ENCODE measurements around the gene PRRC2B. TPM values are rescaled to one million over a fixed set of nuclear protein-coding genes. Genes with fewer than 3 reads are reported as not detected.

Gene PRRC2B
- total RNA-seq, 1 donor from 2014 or later = 235 TPM

- no peak for DNase-seq (ENCODE audit: low spot score)
- H3K36me3 Mint-ChIP-seq (ENCODE audit: low read depth) = peaks cover 47% of the 10 kb centered on the region
- H3K27ac Mint-ChIP-seq (ENCODE audit: unreplicated experiment) = peak overlapping the region; percentile 59
- TF ChIP-seq, protein P1, sequence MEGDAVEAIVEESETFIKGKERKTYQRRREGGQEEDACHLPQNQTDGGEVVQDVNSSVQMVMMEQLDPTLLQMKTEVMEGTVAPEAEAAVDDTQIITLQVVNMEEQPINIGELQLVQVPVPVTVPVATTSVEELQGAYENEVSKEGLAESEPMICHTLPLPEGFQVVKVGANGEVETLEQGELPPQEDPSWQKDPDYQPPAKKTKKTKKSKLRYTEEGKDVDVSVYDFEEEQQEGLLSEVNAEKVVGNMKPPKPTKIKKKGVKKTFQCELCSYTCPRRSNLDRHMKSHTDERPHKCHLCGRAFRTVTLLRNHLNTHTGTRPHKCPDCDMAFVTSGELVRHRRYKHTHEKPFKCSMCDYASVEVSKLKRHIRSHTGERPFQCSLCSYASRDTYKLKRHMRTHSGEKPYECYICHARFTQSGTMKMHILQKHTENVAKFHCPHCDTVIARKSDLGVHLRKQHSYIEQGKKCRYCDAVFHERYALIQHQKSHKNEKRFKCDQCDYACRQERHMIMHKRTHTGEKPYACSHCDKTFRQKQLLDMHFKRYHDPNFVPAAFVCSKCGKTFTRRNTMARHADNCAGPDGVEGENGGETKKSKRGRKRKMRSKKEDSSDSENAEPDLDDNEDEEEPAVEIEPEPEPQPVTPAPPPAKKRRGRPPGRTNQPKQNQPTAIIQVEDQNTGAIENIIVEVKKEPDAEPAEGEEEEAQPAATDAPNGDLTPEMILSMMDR (IDR thresholded peaks at IDR 0.05) = no peak
- H3K4me3 Mint-ChIP-seq (ENCODE audit: unreplicated experiment) = no peak overlapping the region
- H3K27me3 Mint-ChIP-seq (ENCODE audit: low read depth) = no peaks in the 10 kb centered on the region
- no peaks in the 10 kb centered on the region for H3K4me1 Mint-ChIP-seq (ENCODE audit: low read depth)
- no peaks in the 10 kb centered on the region for H3K9me3 Mint-ChIP-seq (ENCODE audit: low read depth)
Observed at GRCh38 chr9:131457746-131458145, 63.9 kb downstream of the PRRC2B start.

DNA sequence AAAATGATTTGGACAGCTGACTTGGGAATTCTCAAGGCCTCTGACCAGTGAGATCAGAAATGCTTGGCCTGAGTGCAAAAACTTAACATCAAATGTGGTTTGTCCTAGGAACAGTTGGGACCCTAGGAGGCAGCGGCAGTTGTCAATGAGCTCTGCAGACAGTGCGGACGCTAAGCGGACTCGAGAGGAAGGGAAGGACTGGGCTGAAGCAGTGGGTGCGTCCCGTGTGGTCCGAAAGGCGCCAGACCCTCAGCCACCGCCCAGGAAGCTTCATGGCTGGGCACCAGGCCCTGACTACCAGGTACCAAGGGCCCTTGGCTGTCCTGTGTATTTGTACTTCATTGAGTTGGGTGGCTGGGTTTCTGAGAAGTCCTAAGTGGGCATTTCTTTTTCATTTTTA lies 65.2 kb downstream of the PRRC2B start:
- Mint-ChIP-seq H3K4me3 (ENCODE audit: unreplicated experiment) (no peak overlapping the region), H3K36me3 (ENCODE audit: low read depth) (peaks cover 43% of the 10 kb centered on the region), H3K27ac (ENCODE audit: unreplicated experiment) (no peak overlapping the region), H3K27me3 (ENCODE audit: low read depth) (no peaks in the 10 kb centered on the region), H3K9me3 (ENCODE audit: low read depth) (no peaks in the 10 kb centered on the region), H3K4me1 (ENCODE audit: low read depth) (no peaks in the 10 kb centered on the region)
- DNase-seq (ENCODE audit: low spot score) = peak; percentile 44
- TF ChIP-seq, protein P1 (IDR thresholded peaks at IDR 0.05) = no peak

GRCh38 chr9:131461166-131461565 lies 67.3 kb downstream of the PRRC2B start:
- Mint-ChIP-seq H3K4me1 (ENCODE audit: low read depth) (no peaks in the 10 kb centered on the region), H3K9me3 (ENCODE audit: low read depth) (no peaks in the 10 kb centered on the region), H3K27me3 (ENCODE audit: low read depth) (no peaks in the 10 kb centered on the region), H3K36me3 (ENCODE audit: low read depth) (peaks cover 50% of the 10 kb centered on the region), H3K4me3 (ENCODE audit: unreplicated experiment) (no peak overlapping the region), H3K27ac (ENCODE audit: unreplicated experiment) (no peak overlapping the region)
- peak; percentile 60 for DNase-seq (ENCODE audit: low spot score)
- TF ChIP-seq, protein P1 (IDR thresholded peaks at IDR 0.05) = no peak

- DNase-seq (ENCODE audit: low spot score) = peak; percentile 66
- H3K27me3 Mint-ChIP-seq (ENCODE audit: low read depth) = no peaks in the 10 kb centered on the region
- H3K27ac Mint-ChIP-seq (ENCODE audit: unreplicated experiment) = no peak overlapping the region
- TF ChIP-seq, protein P1 (IDR thresholded peaks at IDR 0.05) = no peak
- H3K4me1 Mint-ChIP-seq (ENCODE audit: low read depth) = peaks cover 2% of the 10 kb centered on the region
- no peak overlapping the region for H3K4me3 Mint-ChIP-seq (ENCODE audit: unreplicated experiment)
- peaks cover 46% of the 10 kb centered on the region for H3K36me3 Mint-ChIP-seq (ENCODE audit: low read depth)
- no peaks in the 10 kb centered on the region for H3K9me3 Mint-ChIP-seq (ENCODE audit: low read depth)
Observed at GRCh38 chr9:131464354-131465000, 70.6 kb downstream of the PRRC2B start.

DNA sequence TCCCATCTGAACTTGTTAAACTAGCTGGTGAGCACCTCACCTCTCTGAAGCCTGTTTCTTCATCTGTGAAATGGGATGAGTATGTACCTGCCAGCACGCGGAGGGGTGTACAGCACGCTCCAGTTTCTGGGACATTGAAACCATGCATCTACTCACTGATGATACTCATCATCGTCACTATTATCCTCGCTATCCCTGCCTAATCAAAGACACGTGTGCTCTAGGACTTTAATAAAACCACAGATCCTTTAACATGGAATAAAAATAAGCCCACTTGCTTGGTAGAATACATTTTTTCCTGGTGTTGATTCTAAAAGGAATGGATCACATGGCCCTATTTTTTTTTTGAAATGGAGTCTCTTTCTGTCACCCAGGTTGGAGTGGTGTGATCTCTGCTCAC lies 71.5 kb downstream of the PRRC2B start:
- Mint-ChIP-seq H3K4me3 (ENCODE audit: unreplicated experiment) (no peak overlapping the region), H3K9me3 (ENCODE audit: low read depth) (no peaks in the 10 kb centered on the region), H3K36me3 (ENCODE audit: low read depth) (peaks cover 45% of the 10 kb centered on the region), H3K4me1 (ENCODE audit: low read depth) (peaks cover 3% of the 10 kb centered on the region), H3K27ac (ENCODE audit: unreplicated experiment) (peak overlapping the region; percentile 41), H3K27me3 (ENCODE audit: low read depth) (no peaks in the 10 kb centered on the region)
- TF ChIP-seq, protein P1 (IDR thresholded peaks at IDR 0.05) = no peak
- no peak for DNase-seq (ENCODE audit: low spot score)
